ENCODE measurements around the gene MFF.
A peak's percentile ranks its signal among the peaks of the same experiment; 100 is the strongest.

DNA sequence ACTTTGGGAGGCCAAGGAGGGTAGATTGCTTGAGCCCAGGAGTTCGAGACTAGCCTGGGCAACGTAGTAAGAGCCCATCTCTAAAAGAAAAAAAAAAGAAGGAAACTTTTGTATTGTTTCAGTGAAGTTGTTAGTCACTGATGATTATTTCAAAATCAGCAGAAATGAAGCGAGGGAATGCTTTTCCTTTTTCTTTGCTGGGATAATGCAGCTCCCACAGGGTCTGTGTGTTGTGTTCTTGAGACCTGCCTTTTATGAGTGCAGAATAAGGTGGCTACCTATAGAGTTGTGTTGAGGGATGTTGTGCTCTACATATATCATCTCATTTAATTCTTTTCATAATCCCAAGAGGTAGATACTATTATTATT lies 42.4 kb downstream of the MFF start:
- TF ChIP-seq, protein P1, sequence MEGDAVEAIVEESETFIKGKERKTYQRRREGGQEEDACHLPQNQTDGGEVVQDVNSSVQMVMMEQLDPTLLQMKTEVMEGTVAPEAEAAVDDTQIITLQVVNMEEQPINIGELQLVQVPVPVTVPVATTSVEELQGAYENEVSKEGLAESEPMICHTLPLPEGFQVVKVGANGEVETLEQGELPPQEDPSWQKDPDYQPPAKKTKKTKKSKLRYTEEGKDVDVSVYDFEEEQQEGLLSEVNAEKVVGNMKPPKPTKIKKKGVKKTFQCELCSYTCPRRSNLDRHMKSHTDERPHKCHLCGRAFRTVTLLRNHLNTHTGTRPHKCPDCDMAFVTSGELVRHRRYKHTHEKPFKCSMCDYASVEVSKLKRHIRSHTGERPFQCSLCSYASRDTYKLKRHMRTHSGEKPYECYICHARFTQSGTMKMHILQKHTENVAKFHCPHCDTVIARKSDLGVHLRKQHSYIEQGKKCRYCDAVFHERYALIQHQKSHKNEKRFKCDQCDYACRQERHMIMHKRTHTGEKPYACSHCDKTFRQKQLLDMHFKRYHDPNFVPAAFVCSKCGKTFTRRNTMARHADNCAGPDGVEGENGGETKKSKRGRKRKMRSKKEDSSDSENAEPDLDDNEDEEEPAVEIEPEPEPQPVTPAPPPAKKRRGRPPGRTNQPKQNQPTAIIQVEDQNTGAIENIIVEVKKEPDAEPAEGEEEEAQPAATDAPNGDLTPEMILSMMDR (conservative IDR thresholded peaks at IDR 0.05; ENCODE audit: low read depth, low read length) = no peak
- TF ChIP-seq POLR2A (IDR thresholded peaks at IDR 0.05; ENCODE audit: low read depth, low read length) (no peak), RFX5 (IDR thresholded peaks at IDR 0.05; ENCODE audit: low read depth, low read length) (no peak), MAZ (IDR thresholded peaks at IDR 0.05; ENCODE audit: borderline replicate concordance, low read depth, low read length) (no peak), RAD21 (IDR thresholded peaks at IDR 0.05; ENCODE audit: low read length) (no peak), MAFK (IDR thresholded peaks at IDR 0.05; ENCODE audit: low read depth, low read length) (no peak), RCOR1 (IDR thresholded peaks at IDR 0.05; ENCODE audit: insufficient replicate concordance, low read length) (peak; percentile 7), MXI1 (IDR thresholded peaks at IDR 0.05; ENCODE audit: borderline replicate concordance, low read depth, low read length) (no peak), CHD1 (IDR thresholded peaks at IDR 0.05; ENCODE audit: low read depth, low read length) (no peak), SMC3 (IDR thresholded peaks at IDR 0.05; ENCODE audit: low read depth, low read length) (no peak), CEBPB (IDR thresholded peaks at IDR 0.05; ENCODE audit: low read depth, low read length) (no peak), BHLHE40 (IDR thresholded peaks at IDR 0.05; ENCODE audit: low read depth, low read length) (no peak)
- TF ChIP-seq, protein P2, sequence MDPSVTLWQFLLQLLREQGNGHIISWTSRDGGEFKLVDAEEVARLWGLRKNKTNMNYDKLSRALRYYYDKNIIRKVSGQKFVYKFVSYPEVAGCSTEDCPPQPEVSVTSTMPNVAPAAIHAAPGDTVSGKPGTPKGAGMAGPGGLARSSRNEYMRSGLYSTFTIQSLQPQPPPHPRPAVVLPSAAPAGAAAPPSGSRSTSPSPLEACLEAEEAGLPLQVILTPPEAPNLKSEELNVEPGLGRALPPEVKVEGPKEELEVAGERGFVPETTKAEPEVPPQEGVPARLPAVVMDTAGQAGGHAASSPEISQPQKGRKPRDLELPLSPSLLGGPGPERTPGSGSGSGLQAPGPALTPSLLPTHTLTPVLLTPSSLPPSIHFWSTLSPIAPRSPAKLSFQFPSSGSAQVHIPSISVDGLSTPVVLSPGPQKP (IDR thresholded peaks at IDR 0.05; ENCODE audit: borderline replicate concordance, low read depth, low read length) = no peak
- TF ChIP-seq, protein P3, sequence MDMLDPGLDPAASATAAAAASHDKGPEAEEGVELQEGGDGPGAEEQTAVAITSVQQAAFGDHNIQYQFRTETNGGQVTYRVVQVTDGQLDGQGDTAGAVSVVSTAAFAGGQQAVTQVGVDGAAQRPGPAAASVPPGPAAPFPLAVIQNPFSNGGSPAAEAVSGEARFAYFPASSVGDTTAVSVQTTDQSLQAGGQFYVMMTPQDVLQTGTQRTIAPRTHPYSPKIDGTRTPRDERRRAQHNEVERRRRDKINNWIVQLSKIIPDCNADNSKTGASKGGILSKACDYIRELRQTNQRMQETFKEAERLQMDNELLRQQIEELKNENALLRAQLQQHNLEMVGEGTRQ (IDR thresholded peaks at IDR 0.05; ENCODE audit: low read depth, low read length) = no peak
